HepG2 (cell line): ENCODE measurements around the gene NUDCD3. TPM values are rescaled to one million over a fixed set of nuclear protein-coding genes. Genes with fewer than 3 reads are reported as not detected.

Source experiments
- ATAC-seq: fragments of 200-7000 bp; cut with Tn5 transposase; 3 replicates; pipeline ENCODE4 v1.9.1; 2020; ENCODE audit warnings: mild to moderate bottlenecking, moderate library complexity
- BruUV-seq: library from RNA; stranded (reverse); fragments of 400-500 nt; replicated peaks from 2 replicates; lab custom pipeline; 2021; lab: Mats Ljungman, UMichigan
- CTCF ChIA-PET: fragments of 300-600 bp; formaldehyde crosslinking; extraction: SDS; loops from one replicate; lab custom pipeline; 2021; ENCODE audit warnings: low total read pairs, inconsistent platforms, low intra/inter-chr PET ratio; lab: Yijun Ruan, JAX
- POLR2A ChIA-PET: fragments of 350-600 bp; sonication (Branson Sonifier 250); formaldehyde crosslinking; loops from one replicate; lab custom pipeline; 2020; ENCODE audit warnings: antibody characterized with exemption, inconsistent platforms; lab: Yijun Ruan, JAX
- DNase-seq: peaks from one replicate; pipeline ENCODE4 v3.0.0-alpha.2; 2015; ENCODE audit warnings: low spot score
- FAIRE-seq: peaks from 3 replicates; lab custom pipeline; 2011; peaks lifted over from hg19 to GRCh38; lab: Jason Lieb, UNC
- H2AFZ ChIP-seq: one replicate; pipeline ENCODE4 v1.6.1; 2011; ENCODE audit warnings: low read length, inconsistent platforms
- H3K27ac ChIP-seq: fragments of 300-600 bp; 3 replicates; pipeline ENCODE4 v1.8.0; 2011; ENCODE audit warnings: mixed run types, mild to moderate bottlenecking, mixed read lengths, low read length, inconsistent platforms; ENCODE audit not compliant: insufficient read depth; ENCODE audit errors: extremely low read length
- H3K27me3 ChIP-seq, 2 experiments: fragments of 200-600 bp in 1 of 2; 2 replicates in 1 of 2; 3 replicates in 1 of 2; pipeline versions ENCODE4 v1.6.0 to v1.8.0; 2011; ENCODE audit warnings: low read length in 2 of 2, mild to moderate bottlenecking in 2 of 2, moderate library complexity in 2 of 2, inconsistent platforms in 1 of 2; ENCODE audit not compliant: insufficient read depth in 2 of 2, control insufficient read depth in 1 of 2
- H3K36me3 ChIP-seq, 2 experiments: fragments of 200-600 bp in 1 of 2; replicated peaks in 1 of 2; 2 replicates in 1 of 2; 3 replicates in 1 of 2; pipeline versions ENCODE4 v1.5.1 to v1.8.0; 2011; ENCODE audit warnings: low read length in 2 of 2, inconsistent platforms in 1 of 2; ENCODE audit not compliant: insufficient read depth in 2 of 2, control insufficient read depth in 1 of 2
- H3K4me1 ChIP-seq: 2 replicates; pipeline ENCODE4 v1.5.1; 2012; ENCODE audit warnings: low read length, inconsistent platforms; ENCODE audit not compliant: insufficient read depth
- H3K4me2 ChIP-seq: 2 replicates; pipeline ENCODE4 v1.6.0; 2011; ENCODE audit warnings: low read depth, low read length, inconsistent platforms
- H3K4me3 ChIP-seq, 3 experiments: fragments of 200-600 bp in 1 of 3; sonication (generic), shearing (Covaris generic) in 1 of 3; replicated peaks in 1 of 3; 2 replicates each; pipeline ENCODE4 v1.5.1; 2011 to 2016; ENCODE audit warnings: low read length in 3 of 3, inconsistent platforms in 2 of 3, low read depth in 2 of 3, mild to moderate bottlenecking in 2 of 3, control low read depth in 1 of 3, mixed read lengths in 1 of 3; ENCODE audit not compliant: insufficient read depth in 1 of 3
- H3K79me2 ChIP-seq: one replicate; pipeline ENCODE4 v1.6.1; 2011; ENCODE audit warnings: low read length, inconsistent platforms; ENCODE audit not compliant: insufficient read depth
- H3K9ac ChIP-seq: 2 replicates; pipeline ENCODE4 v1.6.0; 2011; ENCODE audit warnings: mild to moderate bottlenecking, low read depth, low read length, inconsistent platforms; ENCODE audit not compliant: insufficient read depth
- H3K9me3 ChIP-seq: 2 replicates; pipeline ENCODE4 v1.5.1; 2012; ENCODE audit warnings: mild to moderate bottlenecking, low read length
- H4K20me1 ChIP-seq: 2 replicates; pipeline ENCODE4 v1.6.0; 2011; ENCODE audit warnings: inconsistent platforms, mild to moderate bottlenecking, low read length, moderate library complexity; ENCODE audit not compliant: insufficient read depth
- CENPX ChIP-seq: sonication (generic); formaldehyde crosslinking; IDR thresholded peaks from 2 replicates; pipeline ENCODE4 v1.9.0; 2021; ENCODE audit warnings: mild to moderate bottlenecking, missing genetic modification reagents, moderate library complexity
- FOSL2 ChIP-seq: sonication (generic); formaldehyde crosslinking; IDR thresholded peaks from 2 replicates; pipeline ENCODE4 v1.4.0; 2020; ENCODE audit warnings: missing genetic modification reagents
- POLR2G ChIP-seq: fragments of 200-400 bp; formaldehyde crosslinking; IDR thresholded peaks from 2 replicates; pipeline ENCODE4 v1.6.1; 2018; ENCODE audit warnings: mild to moderate bottlenecking, low read depth, low read length, moderate library complexity
- RBM22 ChIP-seq: fragments of 200-400 bp; formaldehyde crosslinking; optimal IDR thresholded peaks from 2 replicates; pipeline ENCODE3; 2017; ENCODE audit warnings: mild to moderate bottlenecking, low read length, moderate library complexity
- ZBTB40 ChIP-seq, 2 experiments: fragments of 450-650 bp in 1 of 2; sonication (generic) in 1 of 2; formaldehyde crosslinking in 1 of 2; IDR thresholded peaks; 2 replicates each; pipeline versions ENCODE4 v1.6.1 to v1.8.0; 2016 to 2022; ENCODE audit warnings: antibody characterized with exemption in 1 of 2, mild to moderate bottlenecking in 1 of 2, missing genetic modification reagents in 1 of 2
- ZNF512B ChIP-seq: sonication (generic); formaldehyde crosslinking; IDR thresholded peaks from 2 replicates; pipeline ENCODE4 v1.5.1; 2020; ENCODE audit warnings: missing genetic modification reagents, mild to moderate bottlenecking, borderline replicate concordance
- ZNF775 ChIP-seq: sonication (generic); formaldehyde crosslinking; IDR thresholded peaks from 2 replicates; pipeline ENCODE4 v1.4.0; 2020; ENCODE audit warnings: missing genetic modification reagents, mild to moderate bottlenecking, moderate library complexity, borderline replicate concordance
- WGBS: methylation state at CpG from one replicate; pipeline ENCODE4 v1.1.6; 2017; ENCODE audit warnings: low lambda C conversion rate; 5-methylcytosine and 5-hydroxymethylcytosine counted together
- in situ Hi-C: cut with HindIII; loops from 2 replicates; pipeline ENCODE4 v1.10.0; 2017; ENCODE audit warnings: low pct_unique_long_range_greater_than_20kb; ENCODE audit not compliant: extremely low pct_ligation_motif_present
- intact Hi-C: fragments of 100-400 bp; cut with micrococcal nuclease; formaldehyde crosslinking; loops from one replicate; pipeline ENCODE4 v1.10.0; 2022; ENCODE audit not compliant: unreplicated experiment
- polyA plus RNA-seq, 8 experiments: library from polyadenylated mRNA; depleted of rRNA in 3 of 8; stranded (reverse) in 7 of 8; unstranded in 1 of 8; fragments of >200 nt; fragmentation: Illumina TruSeq in 4 of 8; extraction: Trizol in 4 of 8; gene quantifications; 2 replicates each; pipeline versions ENCODE4 v1.2.1 to v1.2.3, GENCODE V29; 2011 to 2016; ENCODE audit warnings: low read depth in 4 of 8, missing spikeins in 1 of 8, mixed read lengths in 1 of 8; ENCODE audit not compliant: insufficient read depth in 1 of 8
- total RNA-seq, 5 experiments: library from RNA; depleted of rRNA; stranded (reverse); fragments of >200 nt; fragmentation: Illumina TruSeq; extraction: Trizol; gene quantifications; 2 replicates each; pipeline ENCODE4 v1.2.3, GENCODE V29; 2016; ENCODE audit warnings: low read depth in 1 of 5

Gene NUDCD3
- total and polyA plus RNA-seq, 2 of the 13 experiments (the other 11 are each of a cell fraction or from before 2014, with no cell fraction given), result 20.8 to 49.9 TPM

DNA sequence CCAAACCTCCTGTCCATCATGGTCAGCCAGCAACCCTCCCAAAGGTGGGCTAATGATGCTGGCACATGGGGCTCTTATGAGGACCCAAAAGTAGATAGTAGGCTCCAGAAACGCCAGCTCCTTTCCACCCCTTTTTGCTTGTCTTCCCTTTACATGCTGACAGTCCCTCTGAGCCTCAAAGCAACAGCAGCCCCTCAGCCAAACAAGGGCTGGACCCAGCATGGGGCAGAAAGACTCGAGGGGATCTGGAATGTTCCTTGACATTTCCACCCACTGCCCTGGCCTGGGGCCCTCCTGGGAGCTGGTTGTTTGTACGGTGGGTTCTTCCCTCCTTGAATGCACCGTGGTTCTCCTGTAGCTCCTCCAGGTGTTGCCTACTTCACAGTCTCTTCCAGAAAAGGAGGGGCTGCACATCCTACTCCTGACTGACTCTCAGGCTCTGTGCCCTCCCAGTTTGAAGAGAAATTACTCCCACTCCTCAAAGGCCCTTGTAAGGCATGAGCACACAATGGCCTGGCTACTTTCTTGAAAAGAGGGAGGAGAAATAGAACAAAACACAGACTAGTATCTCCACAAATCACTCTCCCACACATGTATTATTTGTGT is 21.5 kb upstream of the NUDCD3 start:
- Histone ChIP-seq H4K20me1 (no peaks in the 10 kb centered on the region), H3K36me3 (peaks cover 11 to 28% of the 10 kb centered on the region in 2 experiments; a peak in 4 of 5 replicates), H3K9me3 (no peaks in the 10 kb centered on the region), H3K27ac (no peak overlapping the region), H3K79me2 (no peaks in the 10 kb centered on the region), H3K4me3 (no peak overlapping the region), H3K27me3 (no peaks in the 10 kb centered on the region), H3K4me2 (no peak overlapping the region), H3K9ac (no peak overlapping the region), H2AFZ (no peak overlapping the region), H3K4me1 (peaks cover 11% of the 10 kb centered on the region)
- in situ Hi-C loops, result no loop called here
- ATAC-seq (peak; percentile 15; the same call in 1 of the 3 replicates), DNase-seq (no peak), FAIRE-seq (no peak)
- ChIA-PET CTCF (no interaction called here), POLR2A (interaction anchor here (1.4 kb wide), 1 partner anchor 62 kb away, joined by 3 read pairs; the partner anchor contains the start of gene DDX56)
- WGBS, result 63% methylated on average over 4 of the region's 4 CpGs
- BruUV-seq, result no TSS peak
- intact Hi-C loops, result no loop called here
- peak; percentile 62 for TF ChIP-seq POLR2G
- no peak for TF ChIP-seq FOSL2 (CRISPR knock-in tag)
- no peak for TF ChIP-seq ZNF775 (CRISPR knock-in tag)
- peak; percentile 97 for TF ChIP-seq RBM22
- no peak for TF ChIP-seq ZBTB40 (IDR thresholded peaks at IDR 0.05)
- TF ChIP-seq ZBTB40 (CRISPR knock-in tag; IDR thresholded peaks at IDR 0.05), result no peak
- no peak for TF ChIP-seq CENPX
- TF ChIP-seq ZNF512B, result 0 out of 2 replicates have a peak, but pooled peaks have one; percentile 32
